Measurements from ENCODE around the gene CXCR2. TPM values are rescaled to one million over a fixed set of nuclear protein-coding genes. Genes with fewer than 3 reads are reported as not detected.

Gene CXCR2
- not detected in 2 replicates for total RNA-seq

GRCh38 chr2:218125626-218126080 lies at the start of gene CXCR2:
CXCR2 (plus strand) TSS chr2:218126028; CDS start chr2:218134802, 8,774 bp downstream.

DNA sequence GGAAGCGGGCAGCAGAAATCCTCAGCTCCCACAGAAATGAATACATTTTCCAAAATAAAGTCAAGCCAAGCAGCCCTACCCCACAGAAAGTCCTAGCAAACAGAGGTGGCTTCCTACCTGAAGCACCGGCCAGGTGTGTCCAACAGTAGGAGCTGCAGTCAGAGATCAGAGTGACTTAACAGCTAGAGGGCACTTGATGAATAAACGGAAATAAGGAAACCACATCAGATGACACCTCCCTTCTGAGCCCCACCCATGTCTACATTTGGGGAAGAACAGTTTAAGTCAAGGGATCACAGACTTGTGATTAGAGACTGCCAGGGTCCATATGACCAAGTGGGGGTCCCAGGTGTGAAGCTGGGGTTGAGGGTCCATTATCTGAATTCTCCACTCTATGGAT lies 41.0 kb downstream of the CXCR2 start, which contains the start of gene CXCR1:
CXCR1 (minus strand) TSS at position 172 of the 400 bp plus-strand sequence. CDS start 1,751 bp downstream, outside the sequence.

Other genes with a start within 250 kb of the CXCR2 start
- 0.39 and 4.2 TPM in 2 replicates for gene TNS1, start 123.0 kb upstream of the CXCR2 start, total RNA-seq
- not detected in 2 replicates for gene RUFY4, start 56.8 kb upstream of the CXCR2 start, total RNA-seq
- 0.11 TPM in 1 of 2 replicates, not detected in the other for gene CXCR1, start 40.9 kb downstream of the CXCR2 start, total RNA-seq
- gene ARPC2, start 91.2 kb downstream of the CXCR2 start, total RNA-seq = 709 and 716 TPM in 2 replicates
- gene GPBAR1, start 135.0 kb downstream of the CXCR2 start, total RNA-seq = not detected in 2 replicates
- gene AAMP, start 144.1 kb downstream of the CXCR2 start, total RNA-seq = 126 and 189 TPM in 2 replicates
- gene PNKD, start 144.5 kb downstream of the CXCR2 start, total RNA-seq = 30.8 and 32.3 TPM in 2 replicates
- 266 and 371 TPM in 2 replicates for gene TMBIM1, start 166.5 kb downstream of the CXCR2 start, total RNA-seq
- not detected in 2 replicates for gene CATIP, start 230.8 kb downstream of the CXCR2 start, total RNA-seq